Spleen (tissue), 11 donors: Measurements from ENCODE around the gene STAC3. TPM values are rescaled to one million over a fixed set of nuclear protein-coding genes. Genes with fewer than 3 reads are reported as not detected.

Experiments used
- DNase-seq: peaks from one replicate; pipeline ENCODE4 v3.0.0-alpha.2; 2020
- H3K27ac ChIP-seq, 8 donors: fragments of 200-600 bp; sonication (generic) in 7 of 8; 1 replicate in 4 of 8; 2 replicates in 4 of 8; pipeline versions ENCODE4 v1.5.0 to v1.8.0; 2016 to 2021; ENCODE audit warnings: inconsistent platforms in 4 of 8, mild to moderate bottlenecking in 4 of 8, moderate library complexity in 1 of 8
- H3K27me3 ChIP-seq, 7 donors: fragments of 200-600 bp; sonication (generic) in 6 of 7; replicated peaks in 1 of 7; 1 replicate in 4 of 7; 2 replicates in 3 of 7; pipeline versions ENCODE4 v1.5.0 to v1.8.0; 2016 to 2021; ENCODE audit warnings: inconsistent platforms in 3 of 7, mild to moderate bottlenecking in 1 of 7
- H3K36me3 ChIP-seq, 6 donors: fragments of 200-600 bp; sonication (generic) in 5 of 6; 1 replicate in 4 of 6; 2 replicates in 2 of 6; pipeline versions ENCODE4 v1.5.0 to v1.8.0; 2016 to 2021; ENCODE audit warnings: inconsistent platforms in 2 of 6
- H3K4me1 ChIP-seq, 6 donors: fragments of 200-600 bp; sonication (generic) in 5 of 6; 1 replicate in 3 of 6; 2 replicates in 3 of 6; pipeline versions ENCODE4 v1.5.0 to v1.8.0; 2016 to 2021; ENCODE audit warnings: inconsistent platforms in 3 of 6
- H3K4me3 ChIP-seq, 8 donors: fragments of 200-600 bp; sonication (generic) in 7 of 8; 1 replicate in 4 of 8; 2 replicates in 4 of 8; pipeline versions ENCODE4 v1.5.0 to v1.8.0; 2016 to 2021; ENCODE audit warnings: inconsistent platforms in 4 of 8, mild to moderate bottlenecking in 4 of 8, moderate library complexity in 2 of 8
- H3K9me3 ChIP-seq, 8 donors: fragments of 200-600 bp; sonication (generic) in 7 of 8; 1 replicate in 4 of 8; 2 replicates in 4 of 8; pipeline versions ENCODE4 v1.5.0 to v1.8.0; 2016 to 2021; ENCODE audit warnings: inconsistent platforms in 4 of 8
- POLR2A ChIP-seq, 3 donors: fragments of 450-650 bp; IDR thresholded peaks; one replicate each; pipeline ENCODE4 v1.5.1; 2017; ENCODE audit warnings: antibody characterized with exemption in 3 of 3, mild to moderate bottlenecking in 1 of 3
- POLR2AphosphoS5 ChIP-seq, 3 donors: sonication (generic); formaldehyde crosslinking; IDR thresholded peaks; one replicate each; pipeline ENCODE4 v1.5.1; 2017; ENCODE audit warnings: antibody characterized with exemption in 3 of 3
- WGBS, 5 donors: extraction: QIAGEN DNeasy Blood & Tissue Kit in 3 of 5; methylation state at CpG; one replicate each; pipeline versions ENCODE4 v1.1.5 to v1.1.7; 2013 to 2018; 5-methylcytosine and 5-hydroxymethylcytosine counted together
- intact Hi-C: fragments of 100-400 bp; cut with DNase I; formaldehyde crosslinking; loops from one replicate; pipeline ENCODE4 v1.15.0; 2023; ENCODE audit warnings: low total_unique reads
- polyA plus RNA-seq, 3 donors: library from polyadenylated mRNA; stranded (reverse); fragments of 200-250 nt; gene quantifications; one replicate each; pipeline ENCODE4 v1.2.1, GENCODE V29; 2013
- total RNA-seq, 7 donors: library from RNA; depleted of rRNA in 3 of 7; stranded (reverse); fragments of >200 nt in 3 of 7; fragmentation: NEBNext Ultra II Directional in 4 of 7; extraction: Animal tissue kit (Norgen Biotek cat#: 25700) in 4 of 7; gene quantifications; one replicate each; pipeline versions ENCODE4 v1.1.0 to v1.2.1, GENCODE V29; 2016 to 2021
- TF ChIP-seq, protein P1 (sequence below), 11 experiments: fragments of 200-600 bp in 7 of 11; fragments of 450-650 bp in 4 of 11; sonication (generic) in 4 of 11; IDR thresholded peaks in 8 of 11; conservative IDR thresholded peaks in 3 of 11; 1 replicate in 7 of 11; 2 replicates in 4 of 11; pipeline versions ENCODE4 v1.4.0 to v1.8.0; 2016 to 2021; ENCODE audit warnings: antibody characterized with exemption in 11 of 11, inconsistent platforms in 4 of 11, mild to moderate bottlenecking in 1 of 11
- donor health status: healthy with polysubstance abuse.
- donor health status: DM: no; HTN: no; CAD: no; lungs with moderate emphysema.
- donor health status: DM: no; HTN: no; CAD: no.
- donor health status: Bipolar disorder and iron deficiency.
- donor health status: healthy.
- donor health status: DM: no; HTN: no; CAD: no.
- donor health status: DM: yes; HTN: yes; CAD: no.

Gene STAC3
- total and polyA plus RNA-seq, 10 donors, result 3.4 to 16.4 (median 8.6) TPM

DNA sequence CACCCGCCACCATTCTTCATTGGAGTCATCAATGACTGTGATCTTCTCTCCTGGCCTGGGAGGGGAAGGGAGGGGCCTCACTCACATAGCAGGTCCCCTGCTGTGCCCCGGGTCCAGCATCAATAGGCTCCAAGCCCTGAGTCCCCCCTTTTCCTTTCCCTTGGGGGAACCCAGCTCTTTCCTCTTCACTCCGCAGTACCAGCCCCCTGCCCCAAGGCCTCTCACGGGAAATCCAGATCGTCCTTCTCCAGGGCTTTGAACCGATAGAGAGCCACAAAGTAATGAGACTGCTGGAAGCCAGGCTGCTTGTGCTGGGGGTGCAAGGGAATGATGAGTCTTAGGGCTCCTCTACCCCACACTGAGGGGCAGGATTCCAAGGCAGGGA lies 6.7 kb downstream of the STAC3 start:
- no peak for TF ChIP-seq POLR2A (IDR thresholded peaks at IDR 0.05)
- Histone ChIP-seq H3K36me3 (peaks cover 0 to 5% (median 0%) of the 10 kb centered on the region in 6 donors), H3K4me3 (peak overlapping the region in 1 of 8 donors; percentile 77), H3K27me3 (peaks cover 0 to 63% (median 50%) of the 10 kb centered on the region in 7 donors), H3K27ac (no peak overlapping the region), H3K4me1 (peaks cover 42 to 59% (median 49%) of the 10 kb centered on the region in 6 donors), H3K9me3 (no peaks in the 10 kb centered on the region)
- DNase-seq, result no peak
- WGBS, 5 donors, result 64 to 89% (median 73%) methylated on average over 6 of the region's 6 CpGs
- intact Hi-C loops, result no loop called here

- H3K9me3 ChIP-seq, result no peaks in the 10 kb centered on the region
- peaks cover 0 to 5% (median 0%) of the 10 kb centered on the region in 6 donors for H3K36me3 ChIP-seq
- intact Hi-C loops, result no loop called here
- peaks cover 0 to 69% (median 56%) of the 10 kb centered on the region in 7 donors for H3K27me3 ChIP-seq
- peak overlapping the region in 7 of 8 donors; percentile 15 to 77 (median 32) for H3K4me3 ChIP-seq
- H3K27ac ChIP-seq, result peak overlapping the region in 1 of 8 donors; percentile 2
- TF ChIP-seq, protein P1, sequence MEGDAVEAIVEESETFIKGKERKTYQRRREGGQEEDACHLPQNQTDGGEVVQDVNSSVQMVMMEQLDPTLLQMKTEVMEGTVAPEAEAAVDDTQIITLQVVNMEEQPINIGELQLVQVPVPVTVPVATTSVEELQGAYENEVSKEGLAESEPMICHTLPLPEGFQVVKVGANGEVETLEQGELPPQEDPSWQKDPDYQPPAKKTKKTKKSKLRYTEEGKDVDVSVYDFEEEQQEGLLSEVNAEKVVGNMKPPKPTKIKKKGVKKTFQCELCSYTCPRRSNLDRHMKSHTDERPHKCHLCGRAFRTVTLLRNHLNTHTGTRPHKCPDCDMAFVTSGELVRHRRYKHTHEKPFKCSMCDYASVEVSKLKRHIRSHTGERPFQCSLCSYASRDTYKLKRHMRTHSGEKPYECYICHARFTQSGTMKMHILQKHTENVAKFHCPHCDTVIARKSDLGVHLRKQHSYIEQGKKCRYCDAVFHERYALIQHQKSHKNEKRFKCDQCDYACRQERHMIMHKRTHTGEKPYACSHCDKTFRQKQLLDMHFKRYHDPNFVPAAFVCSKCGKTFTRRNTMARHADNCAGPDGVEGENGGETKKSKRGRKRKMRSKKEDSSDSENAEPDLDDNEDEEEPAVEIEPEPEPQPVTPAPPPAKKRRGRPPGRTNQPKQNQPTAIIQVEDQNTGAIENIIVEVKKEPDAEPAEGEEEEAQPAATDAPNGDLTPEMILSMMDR (IDR thresholded peaks at IDR 0.05 in 8 of 11, conservative IDR thresholded peaks at IDR 0.05 in 3 of 11), result peak; percentile 57 to 86 (median 74)
- peak in 2 of 3 donors; percentile 22 to 40 for TF ChIP-seq POLR2AphosphoS5 (IDR thresholded peaks at IDR 0.05)
- TF ChIP-seq POLR2A (IDR thresholded peaks at IDR 0.05), result no peak
- WGBS, 5 donors, result 9 to 12% (median 11%) methylated on average over 33 to 41 of the region's 41 CpGs
- peaks cover 48 to 59% (median 55%) of the 10 kb centered on the region in 6 donors for H3K4me1 ChIP-seq
- DNase-seq, result peak; percentile 93
Observed at GRCh38 chr12:57243521-57244311, 7.3 kb downstream of the STAC3 start.

DNA sequence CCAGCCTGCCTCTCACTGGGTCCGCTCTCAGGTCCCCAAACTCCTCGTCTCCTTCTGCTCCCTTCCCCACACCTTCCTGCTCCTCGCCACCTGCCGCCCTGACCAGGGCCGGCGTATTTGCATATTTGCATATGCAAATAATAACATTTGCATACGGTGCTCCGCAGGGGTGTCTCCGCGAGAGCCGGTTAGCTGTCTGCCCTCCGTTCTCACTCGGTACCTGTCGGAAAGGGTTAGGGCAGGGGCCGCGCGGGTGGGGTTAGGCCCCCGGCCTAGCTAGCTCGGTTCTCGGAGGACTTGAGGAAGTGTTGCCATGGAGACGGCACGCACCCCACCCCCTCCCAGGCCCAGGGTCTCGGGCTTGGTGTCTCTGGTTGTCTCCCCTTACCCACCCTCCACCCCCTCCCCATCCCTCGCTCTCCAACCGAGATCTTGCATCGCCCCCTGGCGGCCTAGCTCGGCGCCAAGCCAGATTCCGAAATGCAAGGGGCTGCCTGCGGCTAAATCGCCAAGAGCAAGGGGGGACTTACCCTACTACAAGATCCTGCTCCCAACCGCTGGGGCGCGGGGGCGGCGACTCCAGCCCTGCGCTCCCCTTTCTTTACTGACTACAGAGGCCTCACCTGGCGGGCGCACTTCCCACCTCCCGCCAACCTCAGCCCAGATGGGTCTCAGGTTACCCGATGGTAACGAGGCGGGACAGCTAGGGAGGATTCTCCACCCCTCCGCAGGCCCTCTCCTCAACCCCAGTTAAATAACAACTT lies 8.1 kb downstream of the STAC3 start:
- H3K4me1 ChIP-seq, result peaks cover 57 to 65% (median 63%) of the 10 kb centered on the region in 6 donors
- H3K27ac ChIP-seq, result peak overlapping the region in 2 of 8 donors; percentile 1 to 2
- peaks cover 0 to 77% (median 64%) of the 10 kb centered on the region in 7 donors for H3K27me3 ChIP-seq
- TF ChIP-seq POLR2AphosphoS5 (IDR thresholded peaks at IDR 0.05) (no peak), POLR2A (IDR thresholded peaks at IDR 0.05) (no peak)
- TF ChIP-seq, protein P1 (IDR thresholded peaks at IDR 0.05 in 8 of 11, conservative IDR thresholded peaks at IDR 0.05 in 3 of 11), result peak; percentile 34 to 82 (median 49)
- intact Hi-C loops, result no loop called here
- no peaks in the 10 kb centered on the region for H3K9me3 ChIP-seq
- WGBS, 5 donors, result 1 to 3% (median 2%) methylated on average over 26 to 45 of the region's 45 CpGs
- H3K4me3 ChIP-seq, result peak overlapping the region in 7 of 8 donors; percentile 15 to 77 (median 32)
- peak; percentile 89 for DNase-seq
- H3K36me3 ChIP-seq, result peaks cover 0 to 5% (median 0%) of the 10 kb centered on the region in 6 donors

DNA sequence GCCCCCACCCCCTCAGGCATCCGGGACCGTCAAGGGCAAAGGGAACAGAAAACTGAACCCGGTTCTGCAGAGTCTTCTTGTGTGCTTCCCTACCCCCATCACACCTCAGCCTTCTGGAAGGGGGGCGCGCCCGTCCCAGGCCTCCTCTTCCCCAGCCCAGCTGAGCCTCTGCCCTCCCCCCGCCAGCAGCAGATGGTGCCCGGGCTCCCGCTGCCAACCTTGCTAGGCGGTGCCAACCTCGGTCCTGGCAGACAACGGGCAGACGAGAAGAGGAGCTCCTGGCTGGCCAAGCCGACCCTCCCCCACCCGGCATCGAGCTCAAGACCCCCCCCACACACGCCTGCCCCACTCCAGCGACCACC lies 8.7 kb downstream of the STAC3 start:
- Histone ChIP-seq H3K27ac (peak overlapping the region in 1 of 8 donors; percentile 1), H3K4me1 (peaks cover 58 to 70% (median 69%) of the 10 kb centered on the region in 6 donors), H3K4me3 (peak overlapping the region in 5 of 8 donors; percentile 28 to 77 (median 32)), H3K36me3 (peaks cover 0 to 5% (median 0%) of the 10 kb centered on the region in 6 donors), H3K9me3 (no peaks in the 10 kb centered on the region), H3K27me3 (peaks cover 0 to 83% (median 70%) of the 10 kb centered on the region in 7 donors)
- peak; percentile 83 for DNase-seq
- 2 to 4% (median 3%) methylated on average over 14 to 18 of the region's 18 CpGs for WGBS, 5 donors
- TF ChIP-seq, protein P1 (IDR thresholded peaks at IDR 0.05 in 8 of 11, conservative IDR thresholded peaks at IDR 0.05 in 3 of 11), result no peak
- TF ChIP-seq POLR2A (IDR thresholded peaks at IDR 0.05) (no peak), POLR2AphosphoS5 (IDR thresholded peaks at IDR 0.05) (no peak)
- intact Hi-C loops, result no loop called here
